ENCODE results near the gene CPD.

GRCh38 chr17:30517786-30518185, 139.1 kb downstream of the CPD start:
- TF ChIP-seq CTCF (IDR thresholded peaks at IDR 0.05) (no peak), EP300 (IDR thresholded peaks at IDR 0.05) (no peak), POLR2A (IDR thresholded peaks at IDR 0.05) (no peak), POLR2AphosphoS5 (IDR thresholded peaks at IDR 0.05) (no peak)

Measured in sigmoid colon (tissue), 4 donors.